ENCODE data around the gene GRK2. TPM values are rescaled to one million over a fixed set of nuclear protein-coding genes. Genes with fewer than 3 reads are reported as not detected.

Gene GRK2
- total RNA-seq, 3 donors from 2014 or later, result 86.8 to 114 (median 106) TPM

- DNase-seq (peak; percentile 41 to 63 (median 42)), ATAC-seq (no peak)
- H3K9me3 ChIP-seq, result peaks cover 6% of the 10 kb centered on the region
- no peak for TF ChIP-seq CTCF (IDR thresholded peaks at IDR 0.05)
- H3K4me3 ChIP-seq, result no peak overlapping the region
- H3K4me1 ChIP-seq (ENCODE audit: low read depth), result peaks cover 22% of the 10 kb centered on the region
- intact Hi-C loops (cut with DNase I, micrococcal nuclease), result no loop called here
- H3K36me3 ChIP-seq (ENCODE audit: low read depth), result peaks cover under 1% of the 10 kb centered on the region
Measured at GRCh38 chr11:67290801-67291200, 24.5 kb downstream of the GRK2 start.

- ATAC-seq (no peak), DNase-seq (peak in 2 of 3 donors; percentile 29 to 56)
- peaks cover 9% of the 10 kb centered on the region for H3K9me3 ChIP-seq
- H3K4me3 ChIP-seq, result no peak overlapping the region
- H3K36me3 ChIP-seq (ENCODE audit: low read depth), result no peaks in the 10 kb centered on the region
- intact Hi-C loops (cut with DNase I, micrococcal nuclease), result no loop called here
- no peak for TF ChIP-seq CTCF (IDR thresholded peaks at IDR 0.05)
- H3K4me1 ChIP-seq (ENCODE audit: low read depth), result peaks cover 22% of the 10 kb centered on the region
Measured at GRCh38 chr11:67291481-67292381, 25.5 kb downstream of the GRK2 start.

GRCh38 chr11:67292671-67293070 is 26.4 kb downstream of the GRK2 start:
- peaks cover 9% of the 10 kb centered on the region for H3K9me3 ChIP-seq
- H3K36me3 ChIP-seq (ENCODE audit: low read depth), result no peaks in the 10 kb centered on the region
- ATAC-seq (no peak), DNase-seq (no peak)
- no peak overlapping the region for H3K4me3 ChIP-seq
- H3K4me1 ChIP-seq (ENCODE audit: low read depth), result peaks cover 17% of the 10 kb centered on the region
- intact Hi-C loops (cut with DNase I, micrococcal nuclease), result no loop called here
- no peak for TF ChIP-seq CTCF (IDR thresholded peaks at IDR 0.05)

GRCh38 chr11:67293090-67293489 is 26.8 kb downstream of the GRK2 start:
- no peak for DNase-seq
- intact Hi-C loops (cut with DNase I, micrococcal nuclease), result no loop called here
- Histone ChIP-seq H3K9me3 (peaks cover 9% of the 10 kb centered on the region), H3K4me3 (no peak overlapping the region), H3K4me1 (ENCODE audit: low read depth) (peaks cover 12% of the 10 kb centered on the region), H3K36me3 (ENCODE audit: low read depth) (no peaks in the 10 kb centered on the region)
- TF ChIP-seq CTCF (IDR thresholded peaks at IDR 0.05), result no peak
- ATAC-seq, result no peak

GRCh38 chr11:67295846-67296245 is 29.6 kb downstream of the GRK2 start:
- H3K36me3 ChIP-seq (ENCODE audit: low read depth), result no peaks in the 10 kb centered on the region
- peaks cover 9% of the 10 kb centered on the region for H3K9me3 ChIP-seq
- intact Hi-C loops (cut with DNase I, micrococcal nuclease), result no loop called here
- H3K4me3 ChIP-seq, result no peak overlapping the region
- H3K4me1 ChIP-seq (ENCODE audit: low read depth), result no peaks in the 10 kb centered on the region
- TF ChIP-seq CTCF (IDR thresholded peaks at IDR 0.05), result no peak
- ATAC-seq, result no peak
- DNase-seq, result no peak

All from mucosa of descending colon (tissue), 3 donors.